B cell (primary cell): ENCODE data around the gene BRICD5. TPM values are rescaled to one million over a fixed set of nuclear protein-coding genes. Genes with fewer than 3 reads are reported as not detected.

ENCODE experiments used
- ATAC-seq: fragments of 200-7000 bp; cut with Tn5 transposase; one replicate; pipeline ENCODE4 v1.10.0; 2021; ENCODE audit warnings: low read depth, mild to moderate bottlenecking, moderate number of reproducible peaks, moderate library complexity
- CTCF ChIA-PET: fragments of 350-600 bp; sonication (Branson Sonifier 250); formaldehyde crosslinking; loops from one replicate; lab custom pipeline; 2021; ENCODE audit warnings: antibody characterized with exemption, inconsistent platforms; lab: Charles Lee
- POLR2A ChIA-PET: fragments of 350-600 bp; sonication (Branson Sonifier 250); formaldehyde crosslinking; loops from one replicate; lab custom pipeline; 2021; ENCODE audit warnings: antibody characterized with exemption; lab: Charles Lee
- DNase-seq: peaks from one replicate; pipeline ENCODE4 v3.0.0; 2013
- H2AFZ ChIP-seq: 2 replicates; pipeline ENCODE4 v1.6.1; 2012; ENCODE audit warnings: mild to moderate bottlenecking, low read depth, low read length; ENCODE audit not compliant: insufficient read depth, poor library complexity, severe bottlenecking
- H3K27ac ChIP-seq, 2 donors: 1 replicate in 1 of 2; 2 replicates in 1 of 2; pipeline ENCODE4 v1.5.1; 2012 to 2013; ENCODE audit warnings: low read length in 2 of 2, mild to moderate bottlenecking in 2 of 2, moderate library complexity in 1 of 2
- H3K27me3 ChIP-seq, 4 experiments: fragments of 200-600 bp in 1 of 4; sonication (generic) in 1 of 4; replicated peaks in 1 of 4; 1 replicate in 2 of 4; 2 replicates in 2 of 4; pipeline versions ENCODE4 v1.6.1 to v1.7.0; 2013 to 2016; ENCODE audit warnings: low read length in 3 of 4, mild to moderate bottlenecking in 2 of 4, mixed read lengths in 1 of 4, moderate library complexity in 1 of 4; ENCODE audit not compliant: insufficient read depth in 4 of 4, control insufficient read depth in 3 of 4; ENCODE audit errors: control extremely low read depth in 1 of 4
- H3K36me3 ChIP-seq, 2 experiments: replicated peaks in 1 of 2; 1 replicate in 1 of 2; 2 replicates in 1 of 2; pipeline versions ENCODE4 v1.6.1 to v1.7.1; 2013; ENCODE audit warnings: low read length in 1 of 2; ENCODE audit not compliant: insufficient read depth in 2 of 2, control insufficient read depth in 1 of 2; ENCODE audit errors: control extremely low read depth in 1 of 2, extremely low read depth in 1 of 2
- H3K4me1 ChIP-seq, 2 donors: fragments of 200-600 bp in 1 of 2; sonication (generic) in 1 of 2; 1 replicate in 1 of 2; 2 replicates in 1 of 2; pipeline versions ENCODE4 v1.5.1 to v1.6.1; 2013 to 2017; ENCODE audit warnings: low read length in 2 of 2; ENCODE audit not compliant: control insufficient read depth in 2 of 2, insufficient read depth in 2 of 2
- H3K4me2 ChIP-seq: replicated peaks from 2 replicates; pipeline ENCODE3; 2012; ENCODE audit warnings: mild to moderate bottlenecking, low read depth, low read length; ENCODE audit not compliant: poor library complexity, severe bottlenecking
- H3K4me3 ChIP-seq, 5 experiments: fragments of 200-600 bp in 1 of 5; sonication (generic) in 1 of 5; 1 replicate in 3 of 5; 2 replicates in 2 of 5; pipeline versions ENCODE4 v1.5.1 to v1.7.0; 2011 to 2016; ENCODE audit warnings: low read length in 4 of 5, mild to moderate bottlenecking in 4 of 5, low read depth in 2 of 5, control low read depth in 1 of 5, moderate library complexity in 1 of 5; ENCODE audit not compliant: insufficient read depth in 1 of 5; ENCODE audit errors: control extremely low read depth in 1 of 5, extremely low read depth in 1 of 5
- H3K79me2 ChIP-seq: fragments of 200-600 bp; sonication (generic); one replicate; pipeline ENCODE4 v1.6.0; 2016; ENCODE audit warnings: low read length; ENCODE audit not compliant: control insufficient read depth, insufficient read depth
- H3K9ac ChIP-seq: fragments of 200-600 bp; sonication (generic); 2 replicates; pipeline ENCODE4 v1.6.1; 2017; ENCODE audit warnings: mild to moderate bottlenecking, low read length, moderate library complexity
- H3K9me3 ChIP-seq, 3 donors: one replicate each; pipeline versions ENCODE4 v1.6.1 to v1.7.1; 2013; ENCODE audit warnings: low read length in 2 of 3; ENCODE audit not compliant: control insufficient read depth in 2 of 3, insufficient read depth in 1 of 3; ENCODE audit errors: control extremely low read depth in 1 of 3
- H4K20me1 ChIP-seq: 2 replicates; pipeline ENCODE4 v1.6.0; 2012; ENCODE audit warnings: mild to moderate bottlenecking, low read length; ENCODE audit not compliant: insufficient read depth, control insufficient read depth, poor library complexity, severe bottlenecking
- H3K27ac Mint-ChIP-seq: one replicate; pipeline ENCODE4 v1.8.0; 2021; ENCODE audit warnings: mixed read lengths
- H3K27me3 Mint-ChIP-seq: one replicate; pipeline ENCODE4 v1.8.0; 2021; ENCODE audit warnings: mixed read lengths
- H3K4me1 Mint-ChIP-seq: one replicate; pipeline ENCODE4 v1.8.0; 2021; ENCODE audit warnings: mixed read lengths
- H3K4me3 Mint-ChIP-seq: one replicate; pipeline ENCODE4 v1.8.0; 2021; ENCODE audit warnings: mixed read lengths
- H3K9me3 Mint-ChIP-seq: one replicate; pipeline ENCODE4 v1.8.0; 2022; ENCODE audit warnings: mixed read lengths; ENCODE audit not compliant: insufficient read depth
- CTCF ChIP-seq: fragments of 200-600 bp; IDR thresholded peaks from one replicate; pipeline ENCODE4 v1.8.0; 2022; ENCODE audit warnings: antibody characterized with exemption, mild to moderate bottlenecking
- EZH2 ChIP-seq: IDR thresholded peaks from 2 replicates; pipeline ENCODE4 v1.6.1; 2012; ENCODE audit warnings: borderline replicate concordance, low read depth, mild to moderate bottlenecking, moderate library complexity, low read length; ENCODE audit not compliant: insufficient read depth, poor library complexity, severe bottlenecking
- WGBS: methylation state at CpG from one replicate; pipeline ENCODE4 v1.1.5; 2013; ENCODE audit warnings: missing lambda C conversion rate; ENCODE audit not compliant: insufficient coverage; 5-methylcytosine and 5-hydroxymethylcytosine counted together
- intact Hi-C: fragments of 100-400 bp; cut with micrococcal nuclease; formaldehyde crosslinking; loops from one replicate; pipeline ENCODE4 v1.10.0; 2022
- polyA plus RNA-seq: library from polyadenylated mRNA; depleted of rRNA; stranded (reverse); fragments of >200 nt; gene quantifications from 2 replicates; pipeline ENCODE4 v1.2.3, GENCODE V29; 2012
- total RNA-seq, 2 donors: library from RNA; stranded (reverse); fragments of 120-200 nt in 1 of 2; gene quantifications; 1 replicate in 1 of 2; 2 replicates in 1 of 2; pipeline versions ENCODE4 v1.2.3 to v1.2.4, GENCODE V29; 2013 to 2022

The BRICD5 gene
- total and polyA plus RNA-seq, 2 donors (not counting 1 experiment from before 2014, with no cell fraction given), result 11.9 to 18.3 TPM

GRCh38 chr16:2189252-2189893 is 21.3 kb downstream of the BRICD5 start:
- peaks cover 0 to 11% (median 2%) of the 10 kb centered on the region in 4 experiments for H3K27me3 ChIP-seq
- H4K20me1 ChIP-seq, result no peaks in the 10 kb centered on the region
- Mint-ChIP-seq H3K9me3 (no peaks in the 10 kb centered on the region), H3K27me3 (peaks cover 6% of the 10 kb centered on the region), H3K4me3 (no peak overlapping the region), H3K27ac (no peak overlapping the region), H3K4me1 (peaks cover 2% of the 10 kb centered on the region)
- no peak overlapping the region for H2AFZ ChIP-seq
- H3K27ac ChIP-seq, result no peak overlapping the region
- H3K36me3 ChIP-seq, result no peaks in the 10 kb centered on the region
- DNase-seq (no peak), ATAC-seq (no peak)
- intact Hi-C loops, result no loop called here
- TF ChIP-seq EZH2, result no peak
- no peak for TF ChIP-seq CTCF
- H3K9ac ChIP-seq, result no peak overlapping the region
- H3K4me2 ChIP-seq, result no peak overlapping the region
- no peak overlapping the region for H3K4me3 ChIP-seq
- 97% methylated on average over 23 of the region's 25 CpGs for WGBS
- H3K9me3 ChIP-seq, result no peaks in the 10 kb centered on the region
- H3K79me2 ChIP-seq, result no peaks in the 10 kb centered on the region
- H3K4me1 ChIP-seq, result no peaks in the 10 kb centered on the region
- CTCF ChIA-PET, result interaction anchor here (0.6 to 0.7 kb wide), 2 partner anchors 72 to 312 kb away, joined by 3 read pairs; no protein-coding TSS in a partner anchor
- POLR2A ChIA-PET, result no interaction called here

GRCh38 chr16:2188395-2188794 is 22.3 kb downstream of the BRICD5 start:
- TF ChIP-seq CTCF (no peak), EZH2 (no peak)
- Histone ChIP-seq H3K9ac (no peak overlapping the region), H3K79me2 (no peaks in the 10 kb centered on the region), H2AFZ (no peak overlapping the region), H3K27me3 (peaks cover 0 to 2% (median 0%) of the 10 kb centered on the region in 4 experiments), H4K20me1 (no peaks in the 10 kb centered on the region), H3K4me2 (no peak overlapping the region), H3K36me3 (no peaks in the 10 kb centered on the region), H3K4me3 (no peak overlapping the region), H3K9me3 (no peaks in the 10 kb centered on the region), H3K27ac (no peak overlapping the region), H3K4me1 (no peaks in the 10 kb centered on the region)
- Mint-ChIP-seq H3K27ac (no peak overlapping the region), H3K4me1 (peaks cover 7% of the 10 kb centered on the region), H3K9me3 (no peaks in the 10 kb centered on the region), H3K27me3 (peaks cover 6% of the 10 kb centered on the region), H3K4me3 (no peak overlapping the region)
- DNase-seq, result no peak
- 91% methylated on average over 7 of the region's 8 CpGs for WGBS
- ChIA-PET CTCF (no interaction called here), POLR2A (no interaction called here)
- ATAC-seq, result no peak
- intact Hi-C loops, result no loop called here
